Transverse colon (tissue), 4 donors: ENCODE data around the gene ACTL6A.

ENCODE experiments used
- POLR2AphosphoS5 ChIP-seq, 3 donors: sonication (generic); formaldehyde crosslinking; IDR thresholded peaks; one replicate each; pipeline ENCODE4 v1.6.1; 2016; ENCODE audit warnings: antibody characterized with exemption in 3 of 3
- TF ChIP-seq, protein P1 (sequence below), 5 experiments: fragments of 200-600 bp in 3 of 5; fragments of 450-650 bp in 2 of 5; sonication (generic) in 3 of 5; IDR thresholded peaks; 1 replicate in 2 of 5; 2 replicates in 3 of 5; pipeline ENCODE4 v1.5.1; 2016 to 2017; ENCODE audit warnings: antibody characterized with exemption in 5 of 5, inconsistent platforms in 3 of 5, mild to moderate bottlenecking in 2 of 5, moderate library complexity in 1 of 5

DNA sequence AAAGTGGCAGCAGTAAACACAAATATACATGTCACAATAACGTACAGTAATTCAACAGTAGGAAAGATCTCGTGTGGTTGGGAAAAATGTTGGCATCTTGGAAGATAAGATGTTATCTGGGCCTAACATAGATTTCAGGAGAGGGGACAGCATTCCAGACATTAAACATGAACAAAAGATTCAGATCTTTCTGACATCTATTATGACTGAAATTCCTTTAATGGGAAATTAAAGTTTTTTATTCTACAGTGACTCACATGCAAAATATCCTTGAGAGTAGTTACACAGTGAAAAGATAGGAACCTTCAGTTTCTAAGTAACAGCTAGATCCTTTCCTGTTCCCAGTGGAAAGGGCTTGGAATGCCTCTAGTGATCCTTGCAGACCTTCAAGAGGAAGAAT lies 51.1 kb downstream of the ACTL6A start:
- TF ChIP-seq POLR2AphosphoS5 (IDR thresholded peaks at IDR 0.05): no peak
- TF ChIP-seq, protein P1, sequence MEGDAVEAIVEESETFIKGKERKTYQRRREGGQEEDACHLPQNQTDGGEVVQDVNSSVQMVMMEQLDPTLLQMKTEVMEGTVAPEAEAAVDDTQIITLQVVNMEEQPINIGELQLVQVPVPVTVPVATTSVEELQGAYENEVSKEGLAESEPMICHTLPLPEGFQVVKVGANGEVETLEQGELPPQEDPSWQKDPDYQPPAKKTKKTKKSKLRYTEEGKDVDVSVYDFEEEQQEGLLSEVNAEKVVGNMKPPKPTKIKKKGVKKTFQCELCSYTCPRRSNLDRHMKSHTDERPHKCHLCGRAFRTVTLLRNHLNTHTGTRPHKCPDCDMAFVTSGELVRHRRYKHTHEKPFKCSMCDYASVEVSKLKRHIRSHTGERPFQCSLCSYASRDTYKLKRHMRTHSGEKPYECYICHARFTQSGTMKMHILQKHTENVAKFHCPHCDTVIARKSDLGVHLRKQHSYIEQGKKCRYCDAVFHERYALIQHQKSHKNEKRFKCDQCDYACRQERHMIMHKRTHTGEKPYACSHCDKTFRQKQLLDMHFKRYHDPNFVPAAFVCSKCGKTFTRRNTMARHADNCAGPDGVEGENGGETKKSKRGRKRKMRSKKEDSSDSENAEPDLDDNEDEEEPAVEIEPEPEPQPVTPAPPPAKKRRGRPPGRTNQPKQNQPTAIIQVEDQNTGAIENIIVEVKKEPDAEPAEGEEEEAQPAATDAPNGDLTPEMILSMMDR (IDR thresholded peaks at IDR 0.05): no peak
